ENCODE results near the gene ADGRB2.

The ADGRB2 gene

GRCh38 chr1:31805318-31805717, 41.2 kb upstream of the ADGRB2 start:
- H3K36me3 ChIP-seq = no peaks in the 10 kb centered on the region

GRCh38 chr1:31804098-31804497, 40.0 kb upstream of the ADGRB2 start:
- Histone ChIP-seq H3K9me3 (no peaks in the 10 kb centered on the region), H3K36me3 (no peaks in the 10 kb centered on the region), H3K27me3 (no peaks in the 10 kb centered on the region), H3K4me1 (no peaks in the 10 kb centered on the region), H3K4me3 (ENCODE audit: low read depth, low read length) (no peak overlapping the region)
- DNase-seq = no peak
- no peak for TF ChIP-seq CTCF (IDR thresholded peaks at IDR 0.05; ENCODE audit: low read depth, low read length)

More at GRCh38 chr1:31805318-31805717, 41.2 kb upstream of the ADGRB2 start:
- no peak for DNase-seq
- Histone ChIP-seq H3K9me3 (no peaks in the 10 kb centered on the region), H3K4me1 (no peaks in the 10 kb centered on the region), H3K27me3 (no peaks in the 10 kb centered on the region), H3K4me3 (ENCODE audit: low read depth, low read length) (no peak overlapping the region)
- no peak for TF ChIP-seq CTCF (IDR thresholded peaks at IDR 0.05; ENCODE audit: low read depth, low read length)

GRCh38 chr1:31803610-31804009, 39.5 kb upstream of the ADGRB2 start:
- Histone ChIP-seq H3K4me3 (ENCODE audit: low read depth, low read length) (no peak overlapping the region), H3K36me3 (no peaks in the 10 kb centered on the region), H3K4me1 (no peaks in the 10 kb centered on the region), H3K9me3 (no peaks in the 10 kb centered on the region), H3K27me3 (no peaks in the 10 kb centered on the region)
- TF ChIP-seq CTCF (IDR thresholded peaks at IDR 0.05; ENCODE audit: low read depth, low read length) = no peak
- no peak for DNase-seq

- H3K27me3 ChIP-seq = no peaks in the 10 kb centered on the region
- DNase-seq = no peak
- no peaks in the 10 kb centered on the region for H3K9me3 ChIP-seq
- H3K4me1 ChIP-seq = no peaks in the 10 kb centered on the region
- no peaks in the 10 kb centered on the region for H3K36me3 ChIP-seq
- TF ChIP-seq CTCF (IDR thresholded peaks at IDR 0.05; ENCODE audit: low read depth, low read length) = no peak
- H3K4me3 ChIP-seq (ENCODE audit: low read depth, low read length) = no peak overlapping the region
Measured at GRCh38 chr1:31802190-31803150, 38.3 kb upstream of the ADGRB2 start.

- DNase-seq = no peak
- H3K27me3 ChIP-seq = no peaks in the 10 kb centered on the region
Measured at GRCh38 chr1:31801458-31801857, 37.3 kb upstream of the ADGRB2 start.

More at GRCh38 chr1:31801458-31801857, 37.3 kb upstream of the ADGRB2 start:
- TF ChIP-seq CTCF (IDR thresholded peaks at IDR 0.05; ENCODE audit: low read depth, low read length) = no peak
- Histone ChIP-seq H3K9me3 (no peaks in the 10 kb centered on the region), H3K36me3 (no peaks in the 10 kb centered on the region), H3K4me3 (ENCODE audit: low read depth, low read length) (no peak overlapping the region), H3K4me1 (no peaks in the 10 kb centered on the region)
